GM21576 (cell line): ENCODE measurements around the gene HPSE2.

ENCODE experiments used
- ATAC-seq: cut with Tn5 transposase; IDR thresholded peaks from one replicate; pipeline ENCODE4 v1.9.1; 2021; ENCODE audit warnings: mild to moderate bottlenecking, moderate library complexity; ENCODE audit not compliant: unreplicated experiment

Gene HPSE2

DNA sequence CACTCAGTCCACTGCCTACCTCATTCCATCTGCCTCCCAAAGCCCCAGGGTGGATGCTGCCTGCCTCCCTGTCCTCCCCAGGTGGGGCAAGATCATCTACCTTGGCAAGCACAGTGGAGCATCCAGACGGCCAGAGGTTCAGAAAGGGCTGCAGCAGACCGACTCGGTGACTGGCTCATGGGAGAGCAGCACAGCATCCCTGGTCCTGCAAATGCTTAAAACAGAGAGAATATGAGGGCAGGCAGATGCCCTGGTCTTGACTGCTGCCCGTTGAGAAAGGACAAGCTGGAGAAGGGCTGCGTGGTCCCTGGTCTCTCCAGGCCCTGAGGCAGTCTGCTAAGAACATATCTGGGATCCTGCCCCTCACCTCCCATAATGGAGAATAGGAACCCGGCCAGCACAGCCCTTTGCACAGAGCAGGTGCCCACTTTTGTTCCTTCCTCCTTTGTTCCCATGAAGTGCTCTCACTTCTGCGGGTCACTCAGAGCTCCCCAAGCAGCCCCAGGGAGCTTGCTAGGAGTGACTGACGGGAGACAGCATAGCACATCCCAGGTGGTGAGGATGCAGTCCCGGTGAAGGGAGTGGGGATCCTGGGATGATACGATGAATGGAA, 790.3 kb downstream of the HPSE2 start:
- ATAC-seq: no peak

GRCh38 chr10:98444314-98445006, 791.2 kb downstream of the HPSE2 start:
- peak; percentile 31 for ATAC-seq

- no peak for ATAC-seq
Observed at GRCh38 chr10:98438715-98439114, 796.9 kb downstream of the HPSE2 start.

DNA sequence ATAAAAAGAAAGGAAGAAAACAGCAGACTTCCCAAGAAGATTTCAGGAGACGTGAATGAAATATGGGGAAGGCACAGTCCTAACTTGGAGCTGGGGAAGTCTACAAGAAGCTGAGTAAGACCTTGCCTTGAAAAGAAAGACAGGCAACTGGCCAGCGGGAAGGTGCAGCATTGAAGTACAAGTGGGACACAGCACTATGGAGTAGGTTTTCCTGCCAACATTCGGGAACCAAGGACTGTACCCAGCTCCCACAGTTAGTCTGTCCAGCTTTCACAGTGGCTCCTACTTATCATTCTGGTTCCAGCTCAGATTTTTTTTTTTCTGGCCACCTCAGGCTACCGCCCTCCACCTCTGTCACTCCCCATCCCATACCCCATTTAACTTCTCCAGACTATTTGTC, 798.9 kb downstream of the HPSE2 start:
- ATAC-seq: no peak

GRCh38 chr10:98435178-98435577, 800.5 kb downstream of the HPSE2 start:
- no peak for ATAC-seq

DNA sequence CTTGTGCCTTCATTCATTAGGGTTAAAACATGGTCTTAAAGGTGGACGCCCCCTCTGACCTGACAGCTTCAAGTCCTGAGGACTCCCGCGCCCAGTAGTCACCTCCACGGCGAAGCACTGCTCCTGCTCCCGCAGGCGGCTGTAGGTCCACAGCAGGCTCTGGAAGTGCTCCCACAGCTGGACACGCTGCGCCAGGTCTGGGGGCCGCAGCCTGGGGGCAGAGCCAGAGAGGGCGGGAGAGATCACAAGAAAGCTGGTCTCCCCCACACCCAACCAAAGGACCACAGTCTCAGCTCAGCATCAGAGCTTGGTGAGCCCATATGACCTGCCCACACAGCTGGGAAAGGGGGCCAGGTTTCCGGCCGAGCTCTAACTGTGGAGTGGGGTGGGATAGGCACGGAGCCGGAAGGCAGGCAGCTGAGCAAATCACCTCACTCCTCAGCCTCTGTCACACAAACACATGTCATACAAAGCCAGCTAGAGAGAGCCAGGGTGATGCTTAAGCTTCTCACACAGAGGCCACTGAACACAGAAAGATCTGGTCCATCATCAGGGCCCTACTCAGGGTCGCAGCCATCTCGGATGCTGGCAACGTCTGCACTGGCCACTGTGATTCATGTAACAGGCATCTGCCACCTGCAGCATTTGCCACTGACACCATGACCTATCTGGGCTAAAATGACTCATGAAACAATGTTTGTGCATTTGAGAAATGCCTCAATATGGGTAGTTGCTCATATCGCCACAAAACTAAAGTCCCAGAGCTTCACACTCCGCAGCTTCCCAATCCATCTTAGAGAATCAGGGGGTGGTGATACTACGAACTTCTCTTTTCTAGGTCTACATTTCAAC, 801.5 kb downstream of the HPSE2 start:
- no peak for ATAC-seq

DNA sequence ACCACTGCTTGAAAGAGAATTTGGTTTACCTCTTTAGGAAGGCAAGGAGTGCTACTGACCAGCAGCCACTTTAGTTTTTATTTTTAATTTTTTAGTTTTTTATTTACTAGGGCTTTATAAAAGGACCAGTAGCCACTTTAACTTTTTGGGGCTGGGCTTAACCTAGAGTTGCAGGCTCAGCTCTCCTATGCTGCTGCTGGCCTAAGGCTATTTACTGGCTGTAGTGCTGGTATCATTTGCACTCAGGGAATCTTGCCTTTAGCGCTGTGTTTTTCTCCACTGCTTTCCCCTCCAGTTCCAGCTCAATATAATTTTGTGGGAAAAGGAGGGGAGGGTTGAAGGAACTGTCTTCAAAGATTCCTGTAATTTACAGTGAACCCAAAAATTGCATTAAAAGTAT, 802.3 kb downstream of the HPSE2 start:
- no peak for ATAC-seq

DNA sequence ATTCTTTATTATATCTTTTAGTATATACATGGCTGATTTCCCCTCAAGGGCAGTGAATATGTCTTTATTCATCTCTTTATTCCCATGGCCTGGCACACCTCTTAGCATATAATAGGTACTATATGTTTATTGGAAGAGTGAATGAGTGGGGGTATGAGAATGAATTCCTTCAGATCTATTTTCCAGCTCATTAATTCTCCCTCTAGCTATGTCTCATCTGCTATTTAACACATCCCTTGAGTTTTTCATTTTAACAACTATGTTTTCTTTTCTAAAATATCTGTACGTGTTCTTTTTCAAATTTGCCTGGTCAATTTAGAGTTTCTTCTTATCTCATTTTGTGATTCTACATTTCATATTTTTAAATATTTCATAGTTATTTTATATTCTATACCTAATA, 803.3 kb downstream of the HPSE2 start:
- no peak for ATAC-seq

GRCh38 chr10:98431016-98431415, 804.6 kb downstream of the HPSE2 start:
- no peak for ATAC-seq

GRCh38 chr10:98430427-98430826, 805.2 kb downstream of the HPSE2 start:
- no peak for ATAC-seq

GRCh38 chr10:98429320-98430072, 806.2 kb downstream of the HPSE2 start:
- no peak for ATAC-seq

DNA sequence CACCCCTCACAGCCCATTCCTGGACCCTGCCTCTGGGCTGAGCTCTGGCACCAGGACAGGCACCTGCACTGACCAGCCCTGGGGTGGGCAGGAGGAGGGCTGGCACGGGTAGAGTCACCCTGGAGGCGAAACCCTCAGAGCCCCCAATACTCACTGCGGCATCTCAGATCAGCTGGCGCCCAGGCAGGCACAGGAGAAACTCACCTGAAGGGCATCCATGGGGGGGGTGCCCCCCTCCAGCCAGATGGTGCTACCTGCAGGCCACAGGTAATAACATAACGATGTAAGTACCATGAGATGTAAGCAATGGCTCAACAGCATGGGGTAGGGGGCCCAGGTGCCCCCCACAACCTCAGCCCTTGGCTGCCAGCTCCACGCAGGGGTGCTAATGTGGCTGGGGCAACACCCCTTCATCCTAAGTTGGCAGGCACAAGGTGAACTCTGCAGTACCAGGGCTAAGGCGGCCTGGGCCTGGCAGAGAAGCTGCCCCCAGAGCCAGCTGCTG, 808.6 kb downstream of the HPSE2 start:
- ATAC-seq: no peak

DNA sequence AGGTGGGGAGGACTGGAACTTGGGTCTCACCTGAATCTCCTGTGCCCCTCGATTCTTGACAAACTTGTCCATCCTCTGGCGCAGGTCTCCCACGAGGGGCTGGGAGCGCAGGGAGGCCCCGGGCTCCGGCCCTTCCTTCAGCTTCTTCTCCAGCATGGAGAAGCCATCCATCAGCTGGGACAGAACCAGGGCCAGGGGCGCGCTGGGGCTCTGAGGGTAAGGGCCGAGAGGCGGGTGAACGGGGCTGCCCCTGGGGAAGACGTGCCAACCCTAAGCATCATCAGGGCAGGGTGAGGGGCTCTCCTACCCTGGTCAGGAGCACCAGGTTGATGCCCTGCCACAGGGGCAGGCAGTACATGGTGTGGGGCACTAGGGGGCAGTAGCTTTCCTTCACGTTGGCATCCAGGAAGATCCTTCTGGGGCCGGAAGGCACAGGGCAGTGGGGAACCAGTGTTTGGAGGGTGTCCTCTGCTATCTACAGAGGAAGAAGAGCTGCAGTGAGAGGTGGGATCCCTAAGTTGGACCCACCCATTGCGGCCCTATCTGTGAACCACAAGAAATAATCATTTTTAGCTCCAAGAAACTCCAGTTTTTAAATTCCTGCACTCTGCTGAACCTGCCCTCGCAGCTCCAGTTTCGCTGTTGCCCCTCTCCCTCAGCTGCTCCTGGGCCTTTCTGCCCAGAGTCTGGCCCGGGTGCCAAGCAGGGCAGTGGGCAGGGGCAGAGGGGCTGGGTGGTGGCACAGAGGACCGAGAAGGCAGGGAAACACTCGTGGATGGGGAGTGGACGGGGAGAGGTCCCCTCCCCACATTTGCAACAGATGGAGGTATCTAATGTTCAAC, 809.9 kb downstream of the HPSE2 start:
- ATAC-seq: peak; percentile 45

DNA sequence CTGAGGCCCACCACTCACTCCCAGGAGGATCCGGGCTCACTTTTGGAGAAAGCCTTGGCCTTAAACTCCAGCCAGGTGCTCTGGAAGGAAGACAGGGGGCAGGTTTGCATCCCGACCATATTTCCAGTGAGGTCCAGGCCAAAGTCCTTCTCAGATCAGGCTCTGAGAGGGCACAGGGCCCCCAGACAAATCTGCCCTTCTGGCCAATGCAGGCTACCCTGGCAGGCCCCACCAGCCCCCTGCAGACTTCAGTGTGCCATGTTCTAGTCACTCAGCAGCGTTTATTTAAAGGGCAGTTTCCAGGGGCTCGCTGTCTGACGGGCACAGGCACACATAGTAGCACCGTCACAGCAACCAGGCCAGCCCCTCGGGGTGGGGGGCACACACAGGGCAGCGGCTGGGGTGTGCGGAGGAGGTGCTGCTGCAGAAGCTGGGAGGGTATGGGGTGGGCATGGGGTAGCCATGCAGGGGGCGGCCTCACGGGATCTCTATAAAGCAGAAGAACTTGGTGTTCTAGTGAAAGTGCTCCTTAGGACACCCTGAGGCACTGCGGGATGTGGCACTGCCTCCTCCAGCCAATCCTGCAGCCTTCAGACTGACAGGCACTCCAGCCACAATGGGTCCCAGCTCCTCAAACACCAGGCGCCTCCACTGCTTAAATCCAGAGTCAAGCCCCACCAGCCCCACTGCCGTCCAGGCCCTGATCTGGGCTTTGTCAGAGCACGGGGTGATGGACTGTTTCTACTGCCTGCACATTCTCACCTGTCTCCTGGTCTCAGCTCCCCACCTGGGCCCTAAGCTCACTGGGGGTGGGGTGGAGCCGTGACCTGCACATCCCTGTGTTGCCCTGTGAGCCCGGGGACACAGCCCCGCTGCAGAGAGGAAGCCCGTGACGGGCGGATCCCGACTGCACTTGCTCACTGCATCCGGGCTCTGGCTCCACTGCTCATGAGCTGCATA, 811.1 kb downstream of the HPSE2 start:
- ATAC-seq: no peak

DNA sequence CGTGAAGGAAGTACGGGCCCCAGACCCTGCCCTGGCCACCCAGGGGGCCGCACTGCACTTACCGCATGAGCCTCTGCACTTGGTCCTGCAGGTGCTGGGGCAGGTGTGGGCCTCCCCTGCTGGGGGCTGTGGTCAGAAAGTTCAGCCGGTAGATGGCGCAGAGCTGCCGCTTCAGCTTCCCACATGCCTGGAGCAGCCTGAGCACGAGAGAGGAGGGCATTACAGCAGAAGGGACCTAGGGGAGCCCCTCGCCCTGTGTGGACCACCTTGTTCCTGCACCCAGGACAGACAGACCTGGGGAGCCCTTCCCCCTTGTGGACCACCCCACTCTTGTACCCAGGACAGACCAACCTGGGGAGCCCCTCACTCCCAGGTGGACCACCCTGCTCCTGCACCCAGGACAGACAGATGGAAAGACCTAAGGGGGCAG, 811.9 kb downstream of the HPSE2 start:
- ATAC-seq: no peak

GRCh38 chr10:98422182-98422581, 813.5 kb downstream of the HPSE2 start:
- no peak for ATAC-seq

- ATAC-seq: no peak
Observed at GRCh38 chr10:98420786-98421185, 814.9 kb downstream of the HPSE2 start.

GRCh38 chr10:98419469-98420261, 816.0 kb downstream of the HPSE2 start:
- no peak for ATAC-seq
